HG02759 (cell line): ENCODE measurements around the gene ERC2.
"Not testable (repeated sequence)": the region's sequence is repeated elsewhere in the genome, so short reads cannot be mapped to it uniquely, and the experiment has no call there.

Experiments used
- ATAC-seq: cut with Tn5 transposase; IDR thresholded peaks from one replicate; pipeline ENCODE4 v1.9.1; 2021; ENCODE audit warnings: mild to moderate bottlenecking, moderate library complexity; ENCODE audit not compliant: unreplicated experiment

ERC2 gene

GRCh38 chr3:55521738-55522421, 946.4 kb downstream of the ERC2 start:
- no peak for ATAC-seq

GRCh38 chr3:55521064-55521737, 947.1 kb downstream of the ERC2 start:
- ATAC-seq = no peak

GRCh38 chr3:55519019-55519418, 949.2 kb downstream of the ERC2 start:
- no peak for ATAC-seq

- ATAC-seq = no peak
These were observed 949.8 kb downstream of the ERC2 start for GRCh38 chr3:55518451-55518850.

- no peak for ATAC-seq
These were observed 951.8 kb downstream of the ERC2 start for GRCh38 chr3:55516392-55517030.

GRCh38 chr3:55515550-55516246, 952.6 kb downstream of the ERC2 start:
- no peak for ATAC-seq

- no peak for ATAC-seq
These were observed 953.3 kb downstream of the ERC2 start for GRCh38 chr3:55514962-55515361.

- ATAC-seq = no peak
These were observed 955.5 kb downstream of the ERC2 start for GRCh38 chr3:55512571-55513343.

GRCh38 chr3:55511895-55512570, 956.2 kb downstream of the ERC2 start:
- ATAC-seq = no peak

GRCh38 chr3:55508335-55508734, 959.9 kb downstream of the ERC2 start:
- ATAC-seq = no peak

- ATAC-seq = no peak
These were observed 960.5 kb downstream of the ERC2 start for GRCh38 chr3:55507808-55508207.

- no peak for ATAC-seq
These were observed 962.5 kb downstream of the ERC2 start for GRCh38 chr3:55505776-55506175.

GRCh38 chr3:55505102-55505501, 963.2 kb downstream of the ERC2 start:
- ATAC-seq = not testable (repeated sequence)

- ATAC-seq = no peak
These were observed 966.4 kb downstream of the ERC2 start for GRCh38 chr3:55501905-55502304.

GRCh38 chr3:55500555-55501330, 967.5 kb downstream of the ERC2 start:
- no peak for ATAC-seq

GRCh38 chr3:55498520-55498919, 969.7 kb downstream of the ERC2 start:
- no peak for ATAC-seq

GRCh38 chr3:55497250-55497649, 971.0 kb downstream of the ERC2 start:
- ATAC-seq = no peak

GRCh38 chr3:55494976-55495375, 973.3 kb downstream of the ERC2 start:
- no peak for ATAC-seq

GRCh38 chr3:55492976-55493375, 975.3 kb downstream of the ERC2 start:
- ATAC-seq = no peak
